OCI-LY1 (cell line): ENCODE data around the gene CATSPER4.

Experiments
- H2AFZ ChIP-seq: fragments of 200-600 bp; sonication (generic), shearing (Covaris generic); 2 replicates; pipeline ENCODE4 v1.6.0; 2014; ENCODE audit warnings: antibody characterized with exemption, mild to moderate bottlenecking, low read length
- H3F3A ChIP-seq: fragments of 200-600 bp; sonication (generic), shearing (Covaris generic); 2 replicates; pipeline ENCODE4 v1.6.0; 2014; ENCODE audit warnings: mild to moderate bottlenecking, antibody characterized with exemption, low read length, moderate library complexity; ENCODE audit not compliant: insufficient read depth
- H3K27ac ChIP-seq: fragments of 200-600 bp; sonication (generic); 2 replicates; pipeline ENCODE4 v1.5.1; 2014; ENCODE audit warnings: low read length, mixed run types, mild to moderate bottlenecking, low read depth; ENCODE audit not compliant: poor library complexity, severe bottlenecking
- H3K27me3 ChIP-seq: fragments of 200-600 bp; sonication (generic); 2 replicates; pipeline ENCODE4 v1.6.0; 2014; ENCODE audit warnings: antibody characterized with exemption, mild to moderate bottlenecking, low read length, moderate library complexity; ENCODE audit not compliant: insufficient read depth
- H3K36me3 ChIP-seq: fragments of 200-600 bp; sonication (generic); 2 replicates; pipeline ENCODE4 v1.6.1; 2014; ENCODE audit warnings: mild to moderate bottlenecking, antibody characterized with exemption, low read length, moderate library complexity, mixed read lengths; ENCODE audit not compliant: insufficient read depth
- H3K4me1 ChIP-seq: fragments of 200-600 bp; sonication (generic); 2 replicates; pipeline ENCODE4 v1.5.1; 2014; ENCODE audit warnings: mild to moderate bottlenecking, low read length, moderate library complexity; ENCODE audit not compliant: insufficient read depth, severe bottlenecking
- H3K4me2 ChIP-seq: fragments of 200-600 bp; sonication (generic), shearing (Covaris generic); 2 replicates; pipeline ENCODE4 v1.6.1; 2014; ENCODE audit warnings: low read length
- H3K4me3 ChIP-seq: fragments of 200-600 bp; sonication (generic); 2 replicates; pipeline ENCODE4 v1.5.1; 2014; ENCODE audit warnings: low read length, low read depth, mild to moderate bottlenecking, mixed read lengths; ENCODE audit not compliant: poor library complexity, severe bottlenecking
- H3K79me2 ChIP-seq: fragments of 200-600 bp; shearing (Covaris generic); 2 replicates; pipeline ENCODE4 v1.6.1; 2016; ENCODE audit warnings: mixed run types, low read length, mixed read lengths; ENCODE audit not compliant: insufficient read depth
- H3K9ac ChIP-seq: fragments of 200-600 bp; sonication (generic), shearing (Covaris generic); 2 replicates; pipeline ENCODE4 v1.6.1; 2014; ENCODE audit warnings: mild to moderate bottlenecking, low read length, mixed read lengths
- H3K9me2 ChIP-seq: fragments of 200-600 bp; sonication (generic), shearing (Covaris generic); 2 replicates; pipeline ENCODE4 v1.6.1; 2014; ENCODE audit warnings: low read depth, mild to moderate bottlenecking, low read length, mixed read lengths
- H3K9me3 ChIP-seq: fragments of 200-600 bp; shearing (Covaris generic); 2 replicates; pipeline ENCODE4 v1.6.1; 2014; ENCODE audit warnings: low read length, mixed read lengths
- H4K20me1 ChIP-seq: fragments of 200-600 bp; sonication (generic), shearing (Covaris generic); 2 replicates; pipeline ENCODE4 v1.6.0; 2016; ENCODE audit warnings: mild to moderate bottlenecking, low read length; ENCODE audit not compliant: insufficient read depth
- CTCF ChIP-seq: fragments of 200-600 bp; sonication (generic), shearing (Covaris generic); IDR thresholded peaks from 2 replicates; pipeline ENCODE4 v1.5.1; 2017; ENCODE audit warnings: mild to moderate bottlenecking, antibody characterized with exemption, low read length, moderate library complexity, mixed read lengths
- EZH2 ChIP-seq: fragments of 200-600 bp; sonication (generic), shearing (Covaris generic); IDR thresholded peaks from 2 replicates; pipeline ENCODE4 v1.8.0; 2017; ENCODE audit warnings: borderline replicate concordance, mixed run types, mild to moderate bottlenecking, antibody characterized with exemption, low read length, moderate library complexity, mixed read lengths

CATSPER4 gene

GRCh38 chr1:26163684-26164035 lies 26.7 kb upstream of the CATSPER4 start:
- Histone ChIP-seq H3K27ac (no peak overlapping the region), H3K9me2 (no peaks in the 10 kb centered on the region), H3K79me2 (no peaks in the 10 kb centered on the region), H3K9me3 (no peaks in the 10 kb centered on the region), H3K4me2 (peak overlapping the region; percentile 61), H3K27me3 (peaks cover 7% of the 10 kb centered on the region; the same call in 1 of the 2 replicates), H3K4me3 (peak overlapping the region; percentile 49), H2AFZ (no peak overlapping the region), H3F3A (no peaks in the 10 kb centered on the region), H3K9ac (no peak overlapping the region), H3K36me3 (no peaks in the 10 kb centered on the region), H4K20me1 (no peaks in the 10 kb centered on the region), H3K4me1 (peaks cover 13% of the 10 kb centered on the region)
- TF ChIP-seq CTCF (no peak), EZH2 (no peak)

GRCh38 chr1:26164036-26164860 lies 26.2 kb upstream of the CATSPER4 start:
- H3K27me3 ChIP-seq, result peaks cover 7% of the 10 kb centered on the region; the same call in 1 of the 2 replicates

More at GRCh38 chr1:26164036-26164860, 26.2 kb upstream of the CATSPER4 start:
- peaks cover 13% of the 10 kb centered on the region for H3K4me1 ChIP-seq
- no peak overlapping the region; the same call in 1 of the 2 replicates for H3K9ac ChIP-seq
- no peaks in the 10 kb centered on the region for H3K36me3 ChIP-seq
- H2AFZ ChIP-seq, result no peak overlapping the region
- H3K27ac ChIP-seq, result no peak overlapping the region
- no peaks in the 10 kb centered on the region for H3K79me2 ChIP-seq
- H3K9me2 ChIP-seq, result no peaks in the 10 kb centered on the region
- H3K4me3 ChIP-seq, result peak overlapping the region; percentile 49
- peak; percentile 55 for TF ChIP-seq CTCF
- TF ChIP-seq EZH2, result no peak
- H3K4me2 ChIP-seq, result peak overlapping the region; percentile 61
- no peaks in the 10 kb centered on the region for H4K20me1 ChIP-seq
- no peaks in the 10 kb centered on the region for H3K9me3 ChIP-seq
- no peaks in the 10 kb centered on the region for H3F3A ChIP-seq
